ENCODE data around the gene CCDC54. TPM values are rescaled to one million over a fixed set of nuclear protein-coding genes. Genes with fewer than 3 reads are reported as not detected.
A peak's percentile ranks its signal among the peaks of the same experiment; 100 is the strongest.

Gene CCDC54
- total RNA-seq, 2 donors from 2014 or later = not detected

DNA sequence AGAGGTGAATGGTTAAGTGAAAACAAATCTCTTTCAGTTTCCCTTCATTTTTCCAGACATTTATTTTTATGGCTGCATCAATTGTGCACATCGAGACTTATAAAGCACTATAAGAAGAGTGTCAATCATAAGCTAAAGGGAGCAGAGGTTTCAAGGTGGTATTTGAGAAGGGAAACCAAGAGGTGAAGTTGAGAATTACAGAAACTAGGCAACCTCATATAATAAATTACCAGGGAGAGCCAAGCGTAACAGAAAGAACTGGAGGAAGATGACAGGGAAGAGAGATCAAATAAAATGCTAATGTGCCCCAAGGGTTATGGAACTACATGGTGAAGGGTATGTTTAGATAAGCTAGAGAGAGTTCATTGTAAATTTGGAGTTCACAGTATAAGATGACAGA, 6.3 kb upstream of the CCDC54 start:
- TF ChIP-seq, protein P1, sequence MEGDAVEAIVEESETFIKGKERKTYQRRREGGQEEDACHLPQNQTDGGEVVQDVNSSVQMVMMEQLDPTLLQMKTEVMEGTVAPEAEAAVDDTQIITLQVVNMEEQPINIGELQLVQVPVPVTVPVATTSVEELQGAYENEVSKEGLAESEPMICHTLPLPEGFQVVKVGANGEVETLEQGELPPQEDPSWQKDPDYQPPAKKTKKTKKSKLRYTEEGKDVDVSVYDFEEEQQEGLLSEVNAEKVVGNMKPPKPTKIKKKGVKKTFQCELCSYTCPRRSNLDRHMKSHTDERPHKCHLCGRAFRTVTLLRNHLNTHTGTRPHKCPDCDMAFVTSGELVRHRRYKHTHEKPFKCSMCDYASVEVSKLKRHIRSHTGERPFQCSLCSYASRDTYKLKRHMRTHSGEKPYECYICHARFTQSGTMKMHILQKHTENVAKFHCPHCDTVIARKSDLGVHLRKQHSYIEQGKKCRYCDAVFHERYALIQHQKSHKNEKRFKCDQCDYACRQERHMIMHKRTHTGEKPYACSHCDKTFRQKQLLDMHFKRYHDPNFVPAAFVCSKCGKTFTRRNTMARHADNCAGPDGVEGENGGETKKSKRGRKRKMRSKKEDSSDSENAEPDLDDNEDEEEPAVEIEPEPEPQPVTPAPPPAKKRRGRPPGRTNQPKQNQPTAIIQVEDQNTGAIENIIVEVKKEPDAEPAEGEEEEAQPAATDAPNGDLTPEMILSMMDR (IDR thresholded peaks at IDR 0.05) = no peak
- no peak for TF ChIP-seq POLR2A (IDR thresholded peaks at IDR 0.05)
- DNase-seq (no peak), ATAC-seq (no peak)
- intact Hi-C loops (cut with DNase I) = no loop called here
- WGBS, 2 donors = 89 to 94% methylated on average over 2 of the region's 2 CpGs
- H3K27ac ChIP-seq = no peak overlapping the region
- H3K4me3 ChIP-seq = no peak overlapping the region
- no peaks in the 10 kb centered on the region for H3K27me3 ChIP-seq
- no peaks in the 10 kb centered on the region for H3K36me3 ChIP-seq (replicated peaks in 1 of 2; ENCODE audit: insufficient read depth in 1 of 2, low read depth in 2 of 2)
- H3K4me1 ChIP-seq = peaks cover 13% of the 10 kb centered on the region
- no peaks in the 10 kb centered on the region for H3K9me3 ChIP-seq

DNA sequence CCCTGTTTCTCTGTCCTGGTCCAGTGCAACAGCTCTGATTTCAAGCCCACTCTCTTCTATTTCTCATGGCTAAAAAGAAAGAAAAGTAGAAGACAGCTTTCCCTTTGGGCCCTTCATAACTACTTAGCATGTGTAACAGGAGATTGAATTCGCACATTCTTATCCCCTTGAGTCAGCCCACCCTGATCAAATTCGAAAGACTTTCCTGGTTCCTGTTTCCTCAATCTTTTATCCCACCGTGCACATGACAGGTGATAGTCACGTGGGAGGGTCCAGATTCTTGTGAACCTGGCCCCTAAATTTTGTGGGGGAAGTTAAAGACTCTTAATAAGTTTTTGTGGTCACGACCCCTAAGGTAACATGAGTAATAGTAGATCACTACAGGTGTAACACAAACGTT, 4.7 kb upstream of the CCDC54 start:
- TF ChIP-seq, protein P1 (IDR thresholded peaks at IDR 0.05) = no peak
- no peak for TF ChIP-seq POLR2A (IDR thresholded peaks at IDR 0.05)
- Histone ChIP-seq H3K4me1 (peaks cover 13% of the 10 kb centered on the region), H3K9me3 (no peaks in the 10 kb centered on the region), H3K27ac (no peak overlapping the region), H3K4me3 (no peak overlapping the region), H3K36me3 (replicated peaks in 1 of 2; ENCODE audit: insufficient read depth in 1 of 2, low read depth in 2 of 2) (no peaks in the 10 kb centered on the region), H3K27me3 (no peaks in the 10 kb centered on the region)
- 82 to 86% methylated on average over 6 of the region's 6 CpGs for WGBS, 2 donors
- DNase-seq (no peak), ATAC-seq (no peak)
- intact Hi-C loops (cut with DNase I) = no loop called here

DNA sequence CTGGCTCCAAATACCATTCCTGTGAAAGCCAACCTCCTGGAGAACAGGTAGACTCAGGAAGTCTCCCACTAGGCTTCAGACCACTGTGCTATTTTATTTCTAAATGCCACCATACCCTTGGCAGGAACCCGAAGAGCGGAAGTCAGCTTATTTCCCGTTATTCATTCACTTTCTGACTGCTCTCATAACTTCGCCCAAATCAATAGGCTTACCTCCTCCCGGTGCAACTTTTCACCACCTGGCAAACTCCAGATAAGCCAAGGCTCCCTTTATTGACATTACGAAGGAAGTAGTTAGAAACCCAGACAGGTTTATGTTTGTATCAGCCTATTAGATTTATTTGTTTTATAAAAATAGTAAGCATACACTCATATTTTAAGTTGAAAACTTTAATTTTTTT, 3.3 kb upstream of the CCDC54 start:
- 7 to 12% methylated on average over 6 of the region's 6 CpGs for WGBS, 2 donors
- Histone ChIP-seq H3K36me3 (replicated peaks in 1 of 2; ENCODE audit: insufficient read depth in 1 of 2, low read depth in 2 of 2) (no peaks in the 10 kb centered on the region), H3K4me3 (no peak overlapping the region), H3K27ac (peak overlapping the region in 2 of 4 donors; percentile 52 to 55), H3K4me1 (peaks cover 13% of the 10 kb centered on the region), H3K9me3 (no peaks in the 10 kb centered on the region), H3K27me3 (no peaks in the 10 kb centered on the region)
- intact Hi-C loops (cut with DNase I) = no loop called here
- DNase-seq (peak; percentile 52 to 63 (median 60)), ATAC-seq (peak; percentile 93)
- TF ChIP-seq POLR2A (IDR thresholded peaks at IDR 0.05) = no peak
- TF ChIP-seq, protein P1 (IDR thresholded peaks at IDR 0.05) = no peak

DNA sequence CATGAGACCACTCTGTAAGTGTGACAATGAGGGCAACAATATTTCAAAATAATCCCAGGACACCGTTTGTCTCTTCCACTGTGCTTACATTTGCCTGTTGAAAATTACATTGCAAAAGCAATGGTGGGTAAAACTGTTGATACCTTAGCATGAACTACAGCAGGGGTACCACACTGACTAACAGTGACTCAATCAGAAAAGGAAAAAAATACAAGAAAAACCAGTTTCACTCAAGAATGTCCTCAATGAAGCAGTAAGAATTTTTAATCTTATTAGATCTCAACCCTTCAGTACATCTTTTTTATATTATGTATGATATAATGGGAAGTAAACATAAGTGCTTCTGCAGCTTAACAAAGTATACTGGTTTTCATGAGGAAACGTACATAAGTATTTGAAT, 1.6 kb upstream of the CCDC54 start:
- H3K9me3 ChIP-seq = no peaks in the 10 kb centered on the region
- no peak overlapping the region for H3K27ac ChIP-seq
- intact Hi-C loops (cut with DNase I) = no loop called here
- no peak for TF ChIP-seq POLR2A (IDR thresholded peaks at IDR 0.05)
- TF ChIP-seq, protein P1 (IDR thresholded peaks at IDR 0.05) = no peak
- H3K4me1 ChIP-seq = peaks cover 13% of the 10 kb centered on the region
- WGBS, 2 donors = 85 to 91% methylated on average over 2 of the region's 2 CpGs
- ATAC-seq (no peak), DNase-seq (no peak)
- no peak overlapping the region for H3K4me3 ChIP-seq
- H3K27me3 ChIP-seq = no peaks in the 10 kb centered on the region
- H3K36me3 ChIP-seq (replicated peaks in 1 of 2; ENCODE audit: insufficient read depth in 1 of 2, low read depth in 2 of 2) = no peaks in the 10 kb centered on the region

DNA sequence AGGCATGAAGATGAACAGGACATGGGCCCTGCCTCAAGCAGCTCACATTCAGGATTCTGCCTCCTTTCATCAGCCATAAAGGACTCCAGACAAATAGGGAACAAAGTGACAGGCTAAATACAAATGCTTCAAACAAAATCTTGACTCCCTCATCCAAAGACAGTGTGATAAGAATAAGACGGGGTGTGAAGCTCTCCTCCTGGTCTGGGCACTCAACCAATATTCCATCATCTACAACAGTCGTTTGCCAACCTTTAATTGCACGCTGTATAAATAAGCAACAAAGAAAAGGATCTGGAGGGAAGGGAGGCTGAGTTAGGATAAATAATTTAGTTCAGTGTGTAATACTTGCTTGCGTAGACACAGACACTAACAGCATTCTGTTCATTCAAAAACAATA, 5.4 kb downstream of the CCDC54 start:
- H3K36me3 ChIP-seq (replicated peaks in 1 of 2; ENCODE audit: insufficient read depth in 1 of 2, low read depth in 2 of 2) = no peaks in the 10 kb centered on the region
- TF ChIP-seq, protein P1 (IDR thresholded peaks at IDR 0.05) = no peak
- no peak for TF ChIP-seq POLR2A (IDR thresholded peaks at IDR 0.05)
- ATAC-seq (no peak), DNase-seq (no peak)
- WGBS, 2 donors = 55 to 66% methylated on average over 4 of the region's 4 CpGs
- H3K4me3 ChIP-seq = no peak overlapping the region
- H3K9me3 ChIP-seq = no peaks in the 10 kb centered on the region
- no peaks in the 10 kb centered on the region for H3K27me3 ChIP-seq
- intact Hi-C loops (cut with DNase I) = no loop called here
- H3K4me1 ChIP-seq = no peaks in the 10 kb centered on the region
- no peak overlapping the region for H3K27ac ChIP-seq

All from body of pancreas (tissue), 4 donors.